ENCODE data around the gene CDKAL1. TPM values are rescaled to one million over a fixed set of nuclear protein-coding genes. Genes with fewer than 3 reads are reported as not detected.

CDKAL1 gene
- total RNA-seq, 6 experiments from 2014 or later, result 9.2 to 14.3 (median 11.9) TPM

DNA sequence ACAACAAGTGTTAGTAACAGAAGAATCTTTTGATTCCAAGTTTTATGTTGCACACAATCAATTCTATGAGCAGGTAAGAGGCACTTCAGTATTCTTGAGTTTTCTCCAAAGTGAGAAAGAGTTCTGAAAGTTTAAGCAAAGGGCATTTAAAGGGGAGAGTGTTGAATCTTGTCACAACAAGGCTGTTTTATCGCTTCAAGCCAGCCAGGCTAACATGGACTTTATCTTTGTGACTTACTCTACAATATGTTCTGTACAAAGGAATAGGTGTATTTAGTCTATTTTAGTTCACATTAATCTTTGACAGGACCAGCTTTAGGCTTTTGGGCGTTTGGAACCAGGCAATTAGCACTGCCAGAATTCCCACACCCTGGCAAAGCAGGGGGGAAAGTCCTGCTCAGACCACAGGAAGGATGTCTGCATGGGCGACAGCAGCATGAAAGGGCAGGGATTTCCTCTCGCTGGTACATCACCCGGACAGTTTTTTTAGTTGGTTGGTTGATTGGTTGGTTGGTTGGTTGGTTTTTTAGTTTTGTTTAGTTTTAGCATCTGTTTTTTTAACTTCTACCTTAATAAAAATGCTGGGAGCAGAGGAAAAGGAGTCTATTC, 663.9 kb downstream of the CDKAL1 start:
- TF ChIP-seq, protein P1, sequence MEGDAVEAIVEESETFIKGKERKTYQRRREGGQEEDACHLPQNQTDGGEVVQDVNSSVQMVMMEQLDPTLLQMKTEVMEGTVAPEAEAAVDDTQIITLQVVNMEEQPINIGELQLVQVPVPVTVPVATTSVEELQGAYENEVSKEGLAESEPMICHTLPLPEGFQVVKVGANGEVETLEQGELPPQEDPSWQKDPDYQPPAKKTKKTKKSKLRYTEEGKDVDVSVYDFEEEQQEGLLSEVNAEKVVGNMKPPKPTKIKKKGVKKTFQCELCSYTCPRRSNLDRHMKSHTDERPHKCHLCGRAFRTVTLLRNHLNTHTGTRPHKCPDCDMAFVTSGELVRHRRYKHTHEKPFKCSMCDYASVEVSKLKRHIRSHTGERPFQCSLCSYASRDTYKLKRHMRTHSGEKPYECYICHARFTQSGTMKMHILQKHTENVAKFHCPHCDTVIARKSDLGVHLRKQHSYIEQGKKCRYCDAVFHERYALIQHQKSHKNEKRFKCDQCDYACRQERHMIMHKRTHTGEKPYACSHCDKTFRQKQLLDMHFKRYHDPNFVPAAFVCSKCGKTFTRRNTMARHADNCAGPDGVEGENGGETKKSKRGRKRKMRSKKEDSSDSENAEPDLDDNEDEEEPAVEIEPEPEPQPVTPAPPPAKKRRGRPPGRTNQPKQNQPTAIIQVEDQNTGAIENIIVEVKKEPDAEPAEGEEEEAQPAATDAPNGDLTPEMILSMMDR (IDR thresholded peaks at IDR 0.05), result no peak
- H3K4me3 Mint-ChIP-seq, result no peak overlapping the region
- no peaks in the 10 kb centered on the region for H3K9me3 Mint-ChIP-seq
- no peak overlapping the region for H3K27ac Mint-ChIP-seq
- H3K4me1 Mint-ChIP-seq (ENCODE audit: low read depth), result no peaks in the 10 kb centered on the region
- no peak for DNase-seq
- peaks cover 7% of the 10 kb centered on the region; the same call in 1 of the 2 replicates for H3K36me3 Mint-ChIP-seq (ENCODE audit: low read depth)
- no peaks in the 10 kb centered on the region for H3K27me3 Mint-ChIP-seq (ENCODE audit: insufficient read depth)

DNA sequence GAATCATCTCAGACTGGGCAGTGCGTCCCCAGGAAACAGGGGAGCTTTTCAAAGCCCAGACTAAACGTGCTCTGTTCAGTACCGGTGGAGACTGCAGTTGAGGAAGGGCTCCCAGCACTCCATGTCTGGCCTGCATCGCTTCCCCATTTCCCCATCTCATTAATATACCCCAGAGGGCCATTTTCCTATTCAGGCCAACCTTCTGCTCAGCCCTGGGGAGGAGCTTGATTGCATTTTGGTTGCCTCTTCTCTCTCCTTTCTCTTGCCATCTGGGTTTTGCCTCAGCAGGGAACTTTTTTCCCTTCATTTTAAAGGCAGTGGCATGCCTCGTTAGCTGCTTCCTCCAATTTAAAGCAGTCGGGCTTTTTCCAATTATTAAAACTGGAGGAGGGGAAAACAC, 665.0 kb downstream of the CDKAL1 start:
- DNase-seq, result no peak
- no peak overlapping the region for H3K27ac Mint-ChIP-seq
- H3K27me3 Mint-ChIP-seq (ENCODE audit: insufficient read depth), result no peaks in the 10 kb centered on the region
- TF ChIP-seq, protein P1 (IDR thresholded peaks at IDR 0.05), result no peak
- no peaks in the 10 kb centered on the region for H3K36me3 Mint-ChIP-seq (ENCODE audit: low read depth)
- H3K4me1 Mint-ChIP-seq (ENCODE audit: low read depth), result no peaks in the 10 kb centered on the region
- H3K4me3 Mint-ChIP-seq, result no peak overlapping the region
- H3K9me3 Mint-ChIP-seq, result no peaks in the 10 kb centered on the region

DNA sequence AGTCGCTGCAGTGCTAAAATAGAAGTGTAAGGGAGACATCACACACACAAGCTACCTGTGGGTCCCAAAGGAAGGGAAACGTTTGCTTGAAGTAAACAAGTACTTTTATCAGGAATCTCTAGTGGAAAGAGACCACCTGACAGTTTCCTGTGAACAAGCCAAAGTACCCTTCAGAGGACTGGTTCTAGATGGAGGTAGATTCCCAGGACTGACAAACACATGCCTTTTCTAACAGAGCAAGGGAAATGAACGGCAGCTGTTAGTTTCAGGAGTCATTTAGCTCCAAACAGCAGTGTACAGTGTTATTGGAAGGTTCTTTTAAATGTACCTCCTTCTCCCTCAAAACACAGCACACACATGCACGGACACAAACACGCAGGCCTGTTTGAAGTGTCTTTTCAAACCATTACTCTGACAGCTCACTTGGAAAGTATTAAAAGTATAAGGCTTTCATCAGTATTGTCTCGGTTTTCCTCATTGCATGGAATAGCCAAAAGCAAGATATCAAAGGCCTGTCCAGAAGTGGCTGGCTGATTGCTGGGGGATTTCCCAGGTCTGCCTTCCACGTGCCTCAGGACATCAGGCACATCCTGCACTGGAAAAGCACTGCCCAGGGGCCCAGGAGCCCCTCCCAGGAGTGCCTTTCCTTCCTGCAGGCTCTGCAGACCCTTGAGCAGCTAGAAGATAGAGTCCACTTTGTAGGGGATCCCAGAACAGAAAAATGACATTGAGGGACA, 666.0 kb downstream of the CDKAL1 start:
- no peaks in the 10 kb centered on the region for H3K4me1 Mint-ChIP-seq (ENCODE audit: low read depth)
- H3K4me3 Mint-ChIP-seq, result no peak overlapping the region
- H3K9me3 Mint-ChIP-seq, result no peaks in the 10 kb centered on the region
- no peaks in the 10 kb centered on the region for H3K27me3 Mint-ChIP-seq (ENCODE audit: insufficient read depth)
- TF ChIP-seq, protein P1 (IDR thresholded peaks at IDR 0.05), result no peak
- no peak overlapping the region for H3K27ac Mint-ChIP-seq
- no peaks in the 10 kb centered on the region for H3K36me3 Mint-ChIP-seq (ENCODE audit: low read depth)
- DNase-seq, result no peak

GRCh38 chr6:21201187-21201586, 666.9 kb downstream of the CDKAL1 start:
- TF ChIP-seq, protein P1 (IDR thresholded peaks at IDR 0.05), result no peak
- H3K4me3 Mint-ChIP-seq, result no peak overlapping the region
- no peak for DNase-seq
- no peaks in the 10 kb centered on the region for H3K27me3 Mint-ChIP-seq (ENCODE audit: insufficient read depth)
- H3K36me3 Mint-ChIP-seq (ENCODE audit: low read depth), result no peaks in the 10 kb centered on the region
- no peaks in the 10 kb centered on the region for H3K9me3 Mint-ChIP-seq
- no peaks in the 10 kb centered on the region for H3K4me1 Mint-ChIP-seq (ENCODE audit: low read depth)
- no peak overlapping the region for H3K27ac Mint-ChIP-seq

- TF ChIP-seq, protein P1 (IDR thresholded peaks at IDR 0.05), result no peak
- Mint-ChIP-seq H3K27ac (no peak overlapping the region), H3K4me3 (no peak overlapping the region), H3K27me3 (ENCODE audit: insufficient read depth) (no peaks in the 10 kb centered on the region), H3K4me1 (ENCODE audit: low read depth) (no peaks in the 10 kb centered on the region), H3K36me3 (ENCODE audit: low read depth) (no peaks in the 10 kb centered on the region), H3K9me3 (no peaks in the 10 kb centered on the region)
- no peak for DNase-seq
Observed at GRCh38 chr6:21201637-21202350, 667.5 kb downstream of the CDKAL1 start.
